Neural crest cell (in vitro differentiated cells): ENCODE measurements around the gene ERFL. TPM values are rescaled to one million over a fixed set of nuclear protein-coding genes. Genes with fewer than 3 reads are reported as not detected.
A peak's percentile ranks its signal among the peaks of the same experiment; 100 is the strongest.

Experiments used
- DNase-seq: peaks from one replicate; pipeline ENCODE4 v3.0.0; 2021; ENCODE audit warnings: low read depth, mixed read lengths, low spot score
- H3K27ac Mint-ChIP-seq: one replicate; pipeline ENCODE4 v1.8.0; 2021; ENCODE audit warnings: mild to moderate bottlenecking, mixed read lengths; ENCODE audit not compliant: unreplicated experiment
- H3K27me3 Mint-ChIP-seq: 2 replicates; pipeline ENCODE4 v1.8.0; 2021; ENCODE audit warnings: low read depth, mild to moderate bottlenecking, mixed read lengths
- H3K36me3 Mint-ChIP-seq: 2 replicates; pipeline ENCODE4 v1.8.0; 2021; ENCODE audit warnings: low read depth, mild to moderate bottlenecking, mixed read lengths
- H3K4me1 Mint-ChIP-seq: 2 replicates; pipeline ENCODE4 v1.8.0; 2021; ENCODE audit warnings: mixed read lengths
- H3K4me3 Mint-ChIP-seq: one replicate; pipeline ENCODE4 v1.8.0; 2021; ENCODE audit warnings: mild to moderate bottlenecking, mixed read lengths
- H3K9me3 Mint-ChIP-seq: 2 replicates; pipeline ENCODE4 v1.8.0; 2021; ENCODE audit warnings: mixed read lengths
- total RNA-seq: library from RNA; stranded (reverse); gene quantifications from 2 replicates; pipeline ENCODE4 v1.2.1, GENCODE V29; 2021
- TF ChIP-seq, protein P1 (sequence below): fragments of 200-600 bp; sonication (generic); conservative IDR thresholded peaks from 2 replicates; pipeline ENCODE4 v1.5.0; 2021; ENCODE audit warnings: antibody characterized with exemption, mild to moderate bottlenecking

The ERFL gene
- total RNA-seq, 1 donor from 2014 or later, result 0.12 TPM

DNA sequence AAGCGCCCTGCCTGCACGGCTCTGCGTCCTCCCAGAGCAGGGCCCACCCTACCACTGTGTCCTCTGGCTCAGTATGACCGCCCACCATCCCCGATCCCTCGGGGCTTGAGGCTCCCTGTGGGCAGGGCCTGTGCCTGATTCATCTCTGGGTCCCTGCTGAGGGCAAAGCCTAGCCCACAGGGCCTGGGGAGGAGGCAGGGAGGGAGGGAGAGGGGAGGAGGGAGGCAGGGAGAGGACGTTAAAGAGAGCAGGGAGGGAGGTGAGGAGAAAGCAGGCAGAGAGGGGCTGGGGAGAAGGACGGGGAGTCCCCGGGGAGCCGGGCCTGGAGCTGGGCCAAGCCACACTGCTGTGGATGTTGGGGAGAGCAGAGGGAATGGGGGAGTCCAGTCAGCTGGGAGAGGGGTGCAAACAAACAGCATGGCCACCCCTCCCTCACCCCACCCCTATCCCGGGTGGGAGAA, 4.0 kb upstream of the ERFL start:
- no peak overlapping the region for H3K4me3 Mint-ChIP-seq
- no peaks in the 10 kb centered on the region for H3K9me3 Mint-ChIP-seq
- no peak for DNase-seq
- peaks cover 16% of the 10 kb centered on the region for H3K4me1 Mint-ChIP-seq
- TF ChIP-seq, protein P1, sequence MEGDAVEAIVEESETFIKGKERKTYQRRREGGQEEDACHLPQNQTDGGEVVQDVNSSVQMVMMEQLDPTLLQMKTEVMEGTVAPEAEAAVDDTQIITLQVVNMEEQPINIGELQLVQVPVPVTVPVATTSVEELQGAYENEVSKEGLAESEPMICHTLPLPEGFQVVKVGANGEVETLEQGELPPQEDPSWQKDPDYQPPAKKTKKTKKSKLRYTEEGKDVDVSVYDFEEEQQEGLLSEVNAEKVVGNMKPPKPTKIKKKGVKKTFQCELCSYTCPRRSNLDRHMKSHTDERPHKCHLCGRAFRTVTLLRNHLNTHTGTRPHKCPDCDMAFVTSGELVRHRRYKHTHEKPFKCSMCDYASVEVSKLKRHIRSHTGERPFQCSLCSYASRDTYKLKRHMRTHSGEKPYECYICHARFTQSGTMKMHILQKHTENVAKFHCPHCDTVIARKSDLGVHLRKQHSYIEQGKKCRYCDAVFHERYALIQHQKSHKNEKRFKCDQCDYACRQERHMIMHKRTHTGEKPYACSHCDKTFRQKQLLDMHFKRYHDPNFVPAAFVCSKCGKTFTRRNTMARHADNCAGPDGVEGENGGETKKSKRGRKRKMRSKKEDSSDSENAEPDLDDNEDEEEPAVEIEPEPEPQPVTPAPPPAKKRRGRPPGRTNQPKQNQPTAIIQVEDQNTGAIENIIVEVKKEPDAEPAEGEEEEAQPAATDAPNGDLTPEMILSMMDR, result no peak
- H3K27ac Mint-ChIP-seq, result no peak overlapping the region
- H3K36me3 Mint-ChIP-seq, result no peaks in the 10 kb centered on the region
- H3K27me3 Mint-ChIP-seq, result peaks cover 83% of the 10 kb centered on the region

DNA sequence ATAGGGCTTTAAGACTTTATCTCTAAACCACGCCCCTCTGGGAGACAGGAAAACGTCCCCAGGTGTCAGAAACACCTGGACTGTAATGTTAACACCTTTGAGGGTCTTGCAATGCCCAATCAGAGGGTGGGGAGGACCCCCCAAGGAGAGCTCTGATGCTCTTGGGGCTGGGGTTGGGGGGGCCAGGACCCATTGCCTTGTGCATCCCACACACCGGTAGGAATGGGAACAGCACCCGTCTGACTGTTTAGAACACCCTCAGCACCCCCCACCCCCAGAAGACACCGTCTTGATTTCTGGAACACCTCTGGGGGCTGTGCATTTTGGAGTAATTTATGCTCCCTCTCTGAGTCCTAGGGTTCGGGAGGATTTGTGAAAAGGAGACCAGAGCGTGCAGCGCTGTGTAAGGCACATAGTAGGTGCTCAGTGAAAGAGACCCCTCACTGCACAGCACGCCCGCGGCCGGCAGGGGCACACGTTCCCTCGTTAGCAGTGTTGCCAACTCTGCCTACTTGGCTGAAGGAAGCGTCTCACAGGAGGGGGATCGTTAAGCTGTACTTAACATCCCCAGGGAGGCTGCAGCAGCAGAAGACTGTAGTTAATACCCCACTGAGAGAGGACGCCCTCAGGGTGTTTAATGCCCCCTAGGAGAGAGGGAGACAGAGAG, 2.8 kb upstream of the ERFL start:
- no peaks in the 10 kb centered on the region for H3K9me3 Mint-ChIP-seq

GRCh38 chr19:41930322-41930722, 2.1 kb upstream of the ERFL start:
- Mint-ChIP-seq H3K27ac (no peak overlapping the region), H3K4me1 (peaks cover 14% of the 10 kb centered on the region), H3K27me3 (peaks cover 69% of the 10 kb centered on the region), H3K9me3 (no peaks in the 10 kb centered on the region), H3K4me3 (peak overlapping the region; percentile 32), H3K36me3 (no peaks in the 10 kb centered on the region)
- TF ChIP-seq, protein P1, result no peak
- DNase-seq, result no peak

More for the DNA sequence above, 2.8 kb upstream of the ERFL start:
- no peak overlapping the region for H3K4me3 Mint-ChIP-seq
- H3K27ac Mint-ChIP-seq, result no peak overlapping the region
- H3K36me3 Mint-ChIP-seq, result no peaks in the 10 kb centered on the region
- peaks cover 73% of the 10 kb centered on the region for H3K27me3 Mint-ChIP-seq
- H3K4me1 Mint-ChIP-seq, result peaks cover 16% of the 10 kb centered on the region
- TF ChIP-seq, protein P1, result peak; percentile 50
- no peak for DNase-seq

DNA sequence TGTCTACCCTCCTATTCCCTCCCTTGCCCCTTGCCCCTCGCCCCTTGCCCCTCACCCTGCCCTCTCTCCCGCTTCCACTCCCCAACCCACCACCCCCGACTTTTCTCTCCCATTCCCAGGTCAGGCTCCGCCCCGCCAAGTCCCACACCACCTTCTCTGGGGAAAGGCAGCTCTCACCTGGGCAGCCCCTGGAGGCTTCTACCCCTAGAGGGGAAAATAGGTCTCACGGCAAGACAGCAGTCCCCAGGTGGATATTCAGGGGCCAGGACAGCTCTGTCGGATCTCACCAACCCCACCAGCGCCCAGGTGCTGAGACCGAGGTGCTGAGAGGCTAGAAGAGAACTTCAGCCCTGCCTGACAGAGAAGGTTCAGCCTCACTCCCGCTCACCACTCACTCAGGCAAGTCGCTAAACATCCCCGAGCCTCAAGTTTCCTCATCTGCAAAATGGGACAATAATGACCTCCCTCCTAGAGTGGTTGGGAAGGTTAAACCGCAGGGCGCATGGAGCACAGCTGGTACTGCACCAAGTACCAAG, 1.4 kb upstream of the ERFL start:
- Mint-ChIP-seq H3K36me3 (no peaks in the 10 kb centered on the region), H3K27me3 (peaks cover 62% of the 10 kb centered on the region), H3K4me1 (peaks cover 8% of the 10 kb centered on the region), H3K4me3 (peak overlapping the region; percentile 32), H3K9me3 (no peaks in the 10 kb centered on the region), H3K27ac (no peak overlapping the region)
- DNase-seq, result no peak
- TF ChIP-seq, protein P1, result no peak

DNA sequence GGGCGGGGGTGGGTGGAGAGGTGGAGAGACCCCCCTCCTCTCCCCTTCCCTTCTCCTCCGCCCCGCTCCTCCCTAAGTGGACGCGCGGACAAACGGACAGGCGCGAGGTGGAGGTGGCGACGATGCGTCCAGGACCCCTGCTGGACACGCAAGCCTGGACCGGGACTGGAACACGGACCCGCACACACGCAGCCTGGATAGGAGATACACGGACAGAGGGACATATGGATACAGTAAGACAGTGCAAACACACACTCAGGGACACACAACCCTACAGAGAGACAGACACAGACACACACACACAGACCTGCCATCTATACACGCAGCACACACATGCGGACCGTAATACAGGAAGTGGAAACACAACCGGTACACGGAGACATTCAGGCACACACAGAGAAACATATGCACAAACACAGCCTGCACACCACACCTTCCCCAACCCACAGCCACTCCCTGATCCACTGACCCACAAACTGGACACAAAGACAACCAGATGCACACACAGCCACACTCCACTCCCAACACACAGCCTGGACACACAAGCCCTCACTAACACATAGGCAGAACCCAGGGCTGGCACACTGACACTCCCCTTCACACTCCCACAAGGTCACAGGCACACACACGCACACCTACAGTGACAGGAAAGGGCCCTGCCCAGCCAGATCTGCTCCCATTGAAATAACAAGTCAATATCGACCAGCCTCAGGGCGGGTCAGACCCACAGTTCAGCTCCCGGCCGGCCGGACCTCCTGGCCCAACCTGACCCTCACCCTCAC, 696 bp upstream of the ERFL start:
- no peaks in the 10 kb centered on the region for H3K9me3 Mint-ChIP-seq
- no peaks in the 10 kb centered on the region for H3K36me3 Mint-ChIP-seq
- TF ChIP-seq, protein P1, result no peak
- H3K4me1 Mint-ChIP-seq, result peaks cover 8% of the 10 kb centered on the region
- peak overlapping the region; percentile 63 for H3K4me3 Mint-ChIP-seq
- DNase-seq, result no peak
- no peak overlapping the region for H3K27ac Mint-ChIP-seq
- H3K27me3 Mint-ChIP-seq, result peaks cover 57% of the 10 kb centered on the region
